ENCODE data around the gene ARAF. TPM values are rescaled to one million over a fixed set of nuclear protein-coding genes. Genes with fewer than 3 reads are reported as not detected.
A peak's percentile ranks its signal among the peaks of the same experiment; 100 is the strongest.

The ARAF gene
- total and polyA plus RNA-seq, 2 of the 4 experiments (the other 2 are of a cell fraction): 9.1 to 52.2 TPM

DNA sequence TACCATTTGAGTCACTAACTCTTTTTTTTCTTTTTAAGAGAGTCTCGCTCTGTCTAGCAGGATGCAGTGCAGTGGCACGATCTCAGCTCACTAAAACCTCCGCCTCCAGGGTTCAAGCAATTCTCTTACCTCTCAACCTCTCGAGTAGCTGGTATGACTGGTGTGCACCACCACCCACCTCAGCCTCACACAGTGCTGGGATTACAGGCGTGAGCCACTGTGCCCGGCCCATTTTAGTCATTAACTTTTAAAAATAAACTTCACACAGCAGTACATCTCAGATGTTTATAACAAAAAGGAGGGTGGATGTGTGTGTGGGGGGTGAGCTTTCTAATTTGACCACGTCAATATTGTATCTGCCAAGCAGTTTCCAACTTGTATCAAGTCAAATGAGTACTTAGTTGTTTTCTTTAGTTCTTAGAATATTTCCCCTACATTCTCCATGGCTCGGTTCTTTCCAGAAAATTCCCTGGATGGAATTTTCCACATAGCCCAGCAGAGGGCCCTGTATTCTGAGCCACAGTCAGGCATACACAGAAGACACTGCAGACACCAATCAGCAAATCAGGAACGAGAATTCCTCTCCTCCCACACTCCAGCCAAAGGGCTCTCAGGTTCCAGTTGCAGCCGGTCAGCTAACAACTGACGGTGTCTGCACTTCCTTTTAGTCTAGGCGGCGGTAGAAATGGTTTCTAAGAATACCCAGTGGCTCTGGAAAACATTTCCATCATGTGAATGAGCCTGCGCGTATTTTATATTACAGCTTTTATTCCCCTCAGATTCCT lies 20.1 kb upstream of the ARAF start:
- CTCF ChIA-PET: interaction anchor here (1.1 to 2.0 kb wide), 3 partner anchors 16 to 103 kb away, joined by 4 to 6 read pairs (median 6); no protein-coding TSS in a partner anchor
- H3K18ac ChIP-seq (ENCODE audit: low read depth, low read length): no peak overlapping the region
- in situ Hi-C loops (cut with MboI; ENCODE audit: low sequenced_read_pairs) (loop anchor here (25.0 kb wide), 1 partner anchor 496 kb away; no protein-coding TSS in a partner anchor), dilution Hi-C loops (cut with HindIII; ENCODE audit: low sequenced_read_pairs, unreplicated experiment) (no loop called here), intact Hi-C loops (cut with micrococcal nuclease) (loop anchor here (1.0 to 2.0 kb wide), 2 partner anchors 42 to 103 kb away; partner anchors contain the start of gene TIMP1)
- peak overlapping the region; percentile 34; the same call in 1 of the 2 replicates for H3K4me2 ChIP-seq (ENCODE audit: low read depth, low read length)
- H2BK20ac ChIP-seq (ENCODE audit: low read depth, low read length): peak overlapping the region; percentile 14
- TF ChIP-seq, protein P1, sequence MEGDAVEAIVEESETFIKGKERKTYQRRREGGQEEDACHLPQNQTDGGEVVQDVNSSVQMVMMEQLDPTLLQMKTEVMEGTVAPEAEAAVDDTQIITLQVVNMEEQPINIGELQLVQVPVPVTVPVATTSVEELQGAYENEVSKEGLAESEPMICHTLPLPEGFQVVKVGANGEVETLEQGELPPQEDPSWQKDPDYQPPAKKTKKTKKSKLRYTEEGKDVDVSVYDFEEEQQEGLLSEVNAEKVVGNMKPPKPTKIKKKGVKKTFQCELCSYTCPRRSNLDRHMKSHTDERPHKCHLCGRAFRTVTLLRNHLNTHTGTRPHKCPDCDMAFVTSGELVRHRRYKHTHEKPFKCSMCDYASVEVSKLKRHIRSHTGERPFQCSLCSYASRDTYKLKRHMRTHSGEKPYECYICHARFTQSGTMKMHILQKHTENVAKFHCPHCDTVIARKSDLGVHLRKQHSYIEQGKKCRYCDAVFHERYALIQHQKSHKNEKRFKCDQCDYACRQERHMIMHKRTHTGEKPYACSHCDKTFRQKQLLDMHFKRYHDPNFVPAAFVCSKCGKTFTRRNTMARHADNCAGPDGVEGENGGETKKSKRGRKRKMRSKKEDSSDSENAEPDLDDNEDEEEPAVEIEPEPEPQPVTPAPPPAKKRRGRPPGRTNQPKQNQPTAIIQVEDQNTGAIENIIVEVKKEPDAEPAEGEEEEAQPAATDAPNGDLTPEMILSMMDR (conservative IDR thresholded peaks at IDR 0.05; ENCODE audit: low read depth, low read length): peak; percentile 64
- TF ChIP-seq RAD21 (IDR thresholded peaks at IDR 0.05; ENCODE audit: low read length) (peak; percentile 61), CHD1 (IDR thresholded peaks at IDR 0.05; ENCODE audit: low read depth, low read length) (no peak), SMC3 (IDR thresholded peaks at IDR 0.05; ENCODE audit: low read depth, low read length) (peak; percentile 58)
- H3K23ac ChIP-seq (ENCODE audit: low read depth, low read length): no peak overlapping the region
- H3K9me3 ChIP-seq (ENCODE audit: control insufficient read depth, insufficient read depth, low read length): no peaks in the 10 kb centered on the region
- no peaks in the 10 kb centered on the region for H4K20me1 ChIP-seq (ENCODE audit: insufficient read depth, low read length)
- no peaks in the 10 kb centered on the region for H3K4me1 ChIP-seq (ENCODE audit: control insufficient read depth, insufficient read depth, low read length)
- no peaks in the 10 kb centered on the region for H3K27me3 ChIP-seq (ENCODE audit: control insufficient read depth, insufficient read depth, low read length)
- no peak overlapping the region for H2AK9ac ChIP-seq (replicated peaks; ENCODE audit: low read depth, low read length, poor library complexity)
- no peak overlapping the region for H3K56ac ChIP-seq (ENCODE audit: extremely low read depth, insufficient read depth, low read length)
- H2BK5ac ChIP-seq (ENCODE audit: low read depth, low read length, poor library complexity, severe bottlenecking): peak overlapping the region; percentile 35
- ATAC-seq (ENCODE audit: low read depth) (peak; percentile 99), DNase-seq (peak; percentile 92)
- no TSS peak for BruUV-seq (replicated peaks)
- H4K91ac ChIP-seq (ENCODE audit: insufficient read depth, low read depth, low read length): no peak overlapping the region
- no peaks in the 10 kb centered on the region for H3K79me1 ChIP-seq (ENCODE audit: low read depth in 1 of 2, low read length in 2 of 2)
- peak overlapping the region; percentile 81 for H2AFZ ChIP-seq (replicated peaks; ENCODE audit: low read length, poor library complexity)
- H3K14ac ChIP-seq (replicated peaks; ENCODE audit: low read depth, low read length): no peak overlapping the region
- 33% methylated on average over 4 of the region's 15 CpGs; no CpG with 5 or more reads in 1 of the 2 experiments for WGBS, 2 experiments (ENCODE audit: extremely low coverage in 2 of 2, insufficient read length in 1 of 2)
- H3K36me3 ChIP-seq (ENCODE audit: control insufficient read depth, insufficient read depth, low read length): no peaks in the 10 kb centered on the region
- peak overlapping the region; percentile 6 for H3K4ac ChIP-seq (ENCODE audit: low read depth, low read length)
- H4K8ac ChIP-seq (ENCODE audit: low read depth in 2 of 2, low read length in 2 of 2): peak overlapping the region; percentile 32 to 81; a peak in 3 of 4 replicates
- no peak overlapping the region for H2AK5ac ChIP-seq (ENCODE audit: low read depth, low read length)
- POLR2A ChIA-PET (ENCODE audit: unreplicated experiment): interaction anchor here (0.6 kb wide), 1 partner anchor 55 kb away, joined by 3 read pairs; no protein-coding TSS in a partner anchor
- no peak overlapping the region; the same call in 2 of the 3 replicates for H2BK15ac ChIP-seq (ENCODE audit: low read depth, low read length)
- H3K9ac ChIP-seq (ENCODE audit: low read depth, low read length): no peak overlapping the region
- H3K4me3 ChIP-seq (ENCODE audit: insufficient read depth, low read depth, low read length): no peak overlapping the region
- H3K27ac ChIP-seq (ENCODE audit: insufficient read depth, low read length): peak overlapping the region; percentile 15; the same call in 1 of the 2 replicates
- H4K5ac ChIP-seq (ENCODE audit: low read depth, low read length): no peak overlapping the region
- H3K9me1 ChIP-seq (ENCODE audit: insufficient read depth, low read length): no peaks in the 10 kb centered on the region
- peak overlapping the region; percentile 35; the same call in 1 of the 2 replicates for H2BK120ac ChIP-seq (ENCODE audit: low read depth, low read length)
